ENCODE results near the gene PER1.

DNA sequence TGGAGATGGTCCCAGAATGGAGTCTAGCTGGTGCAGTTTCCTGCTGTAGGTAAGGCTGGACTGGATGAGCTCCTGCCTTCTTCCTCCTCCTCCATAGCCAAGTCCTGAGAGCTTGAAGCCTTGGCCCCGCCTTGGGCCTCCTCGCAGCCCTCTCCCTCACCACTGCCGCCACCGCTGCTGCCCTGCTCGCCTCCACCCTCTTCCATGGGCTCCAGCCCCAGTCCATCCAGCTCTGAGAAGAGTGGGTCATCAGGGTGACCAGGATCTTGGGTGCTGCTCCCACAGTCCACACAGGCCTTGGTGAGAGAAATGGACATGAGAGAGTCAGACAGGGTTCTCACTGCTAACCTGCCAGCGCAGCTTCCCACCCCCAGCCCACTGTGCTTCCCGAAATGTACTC lies 11.2 kb downstream of the PER1 start:
- TF ChIP-seq, protein P1, sequence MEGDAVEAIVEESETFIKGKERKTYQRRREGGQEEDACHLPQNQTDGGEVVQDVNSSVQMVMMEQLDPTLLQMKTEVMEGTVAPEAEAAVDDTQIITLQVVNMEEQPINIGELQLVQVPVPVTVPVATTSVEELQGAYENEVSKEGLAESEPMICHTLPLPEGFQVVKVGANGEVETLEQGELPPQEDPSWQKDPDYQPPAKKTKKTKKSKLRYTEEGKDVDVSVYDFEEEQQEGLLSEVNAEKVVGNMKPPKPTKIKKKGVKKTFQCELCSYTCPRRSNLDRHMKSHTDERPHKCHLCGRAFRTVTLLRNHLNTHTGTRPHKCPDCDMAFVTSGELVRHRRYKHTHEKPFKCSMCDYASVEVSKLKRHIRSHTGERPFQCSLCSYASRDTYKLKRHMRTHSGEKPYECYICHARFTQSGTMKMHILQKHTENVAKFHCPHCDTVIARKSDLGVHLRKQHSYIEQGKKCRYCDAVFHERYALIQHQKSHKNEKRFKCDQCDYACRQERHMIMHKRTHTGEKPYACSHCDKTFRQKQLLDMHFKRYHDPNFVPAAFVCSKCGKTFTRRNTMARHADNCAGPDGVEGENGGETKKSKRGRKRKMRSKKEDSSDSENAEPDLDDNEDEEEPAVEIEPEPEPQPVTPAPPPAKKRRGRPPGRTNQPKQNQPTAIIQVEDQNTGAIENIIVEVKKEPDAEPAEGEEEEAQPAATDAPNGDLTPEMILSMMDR (IDR thresholded peaks at IDR 0.05; ENCODE audit: insufficient read depth, low read length, poor library complexity, severe bottlenecking): no peak
- TF ChIP-seq EZH2phosphoT487 (conservative IDR thresholded peaks at IDR 0.05; ENCODE audit: low read length): no peak
